ENCODE data around the gene RNF214.

The RNF214 gene

GRCh38 chr11:117191680-117192400, 40.6 kb upstream of the RNF214 start:
- DNase-seq (ENCODE audit: low read depth in 1 of 2, low spot score in 1 of 2), result no peak
- TF ChIP-seq JUND (IDR thresholded peaks at IDR 0.05; ENCODE audit: low read depth), result no peak
- in situ Hi-C loops (cut with HindIII; ENCODE audit: low pct_unique_long_range_greater_than_20kb, low sequenced_read_pairs), result no loop called here

GRCh38 chr11:117192401-117192875, 40.0 kb upstream of the RNF214 start:
- no peak for DNase-seq (ENCODE audit: low read depth in 1 of 2, low spot score in 1 of 2)
- no peak for TF ChIP-seq JUND (IDR thresholded peaks at IDR 0.05; ENCODE audit: low read depth)
- in situ Hi-C loops (cut with HindIII; ENCODE audit: low pct_unique_long_range_greater_than_20kb, low sequenced_read_pairs), result no loop called here

GRCh38 chr11:117193130-117194020, 39.1 kb upstream of the RNF214 start:
- in situ Hi-C loops (cut with HindIII; ENCODE audit: low pct_unique_long_range_greater_than_20kb, low sequenced_read_pairs), result no loop called here
- DNase-seq (ENCODE audit: low read depth in 1 of 2, low spot score in 1 of 2), result no peak
- TF ChIP-seq JUND (IDR thresholded peaks at IDR 0.05; ENCODE audit: low read depth), result no peak

- no peak for TF ChIP-seq JUND (IDR thresholded peaks at IDR 0.05; ENCODE audit: low read depth)
- in situ Hi-C loops (cut with HindIII; ENCODE audit: low pct_unique_long_range_greater_than_20kb, low sequenced_read_pairs), result no loop called here
- no peak for DNase-seq (ENCODE audit: low read depth in 1 of 2, low spot score in 1 of 2)
Observed at GRCh38 chr11:117194267-117194666, 38.2 kb upstream of the RNF214 start.

- no peak for TF ChIP-seq JUND (IDR thresholded peaks at IDR 0.05; ENCODE audit: low read depth)
- in situ Hi-C loops (cut with HindIII; ENCODE audit: low pct_unique_long_range_greater_than_20kb, low sequenced_read_pairs), result no loop called here
- no peak for DNase-seq (ENCODE audit: low read depth in 1 of 2, low spot score in 1 of 2)
Observed at GRCh38 chr11:117195258-117195657, 37.2 kb upstream of the RNF214 start.

- no peak for DNase-seq (ENCODE audit: low read depth in 1 of 2, low spot score in 1 of 2)
- no peak for TF ChIP-seq JUND (IDR thresholded peaks at IDR 0.05; ENCODE audit: low read depth)
- in situ Hi-C loops (cut with HindIII; ENCODE audit: low pct_unique_long_range_greater_than_20kb, low sequenced_read_pairs), result no loop called here
Observed at GRCh38 chr11:117195761-117196160, 36.7 kb upstream of the RNF214 start.

GRCh38 chr11:117197006-117197405, 35.5 kb upstream of the RNF214 start:
- no peak for DNase-seq (ENCODE audit: low read depth in 1 of 2, low spot score in 1 of 2)
- no peak for TF ChIP-seq JUND (IDR thresholded peaks at IDR 0.05; ENCODE audit: low read depth)
- in situ Hi-C loops (cut with HindIII; ENCODE audit: low pct_unique_long_range_greater_than_20kb, low sequenced_read_pairs), result no loop called here

- TF ChIP-seq JUND (IDR thresholded peaks at IDR 0.05; ENCODE audit: low read depth), result no peak
- in situ Hi-C loops (cut with HindIII; ENCODE audit: low pct_unique_long_range_greater_than_20kb, low sequenced_read_pairs), result no loop called here
- DNase-seq (ENCODE audit: low read depth in 1 of 2, low spot score in 1 of 2), result peak in 1 of 2 experiments; percentile 90
Observed at GRCh38 chr11:117197516-117198456, 34.7 kb upstream of the RNF214 start.

GRCh38 chr11:117198613-117199012, 33.9 kb upstream of the RNF214 start:
- in situ Hi-C loops (cut with HindIII; ENCODE audit: low pct_unique_long_range_greater_than_20kb, low sequenced_read_pairs), result no loop called here
- DNase-seq (ENCODE audit: low read depth in 1 of 2, low spot score in 1 of 2), result no peak
- TF ChIP-seq JUND (IDR thresholded peaks at IDR 0.05; ENCODE audit: low read depth), result no peak

- TF ChIP-seq JUND (IDR thresholded peaks at IDR 0.05; ENCODE audit: low read depth), result no peak
- no peak for DNase-seq (ENCODE audit: low read depth in 1 of 2, low spot score in 1 of 2)
- in situ Hi-C loops (cut with HindIII; ENCODE audit: low pct_unique_long_range_greater_than_20kb, low sequenced_read_pairs), result no loop called here
Observed at GRCh38 chr11:117199053-117199915, 33.2 kb upstream of the RNF214 start, which contains the start of gene TAGLN. Gene TAGLN, plus strand, starts transcription at chr11:117199370. Its CDS starts 3,644 bp downstream, at chr11:117203014.
